GM23338 (cell line): Measurements from ENCODE around the gene ATOH7. TPM values are rescaled to one million over a fixed set of nuclear protein-coding genes. Genes with fewer than 3 reads are reported as not detected.

Source experiments
- ATAC-seq: fragments of 200-7000 bp; cut with Tn5 transposase; 3 replicates; pipeline ENCODE4 v1.9.1; 2020
- DNase-seq: peaks from one replicate; pipeline ENCODE4 v3.0.0-alpha.2; 2015; ENCODE audit warnings: low spot score
- H2AFZ ChIP-seq: fragments of 200-600 bp; sonication (generic); 2 replicates; pipeline ENCODE4 v1.8.0; 2016; ENCODE audit warnings: antibody characterized with exemption, mild to moderate bottlenecking, moderate library complexity
- H3F3A ChIP-seq: fragments of 200-600 bp; sonication (generic); replicated peaks from 2 replicates; pipeline ENCODE4 v1.8.0; 2017; ENCODE audit warnings: antibody characterized with exemption, mixed run types, low read depth
- H3K27ac ChIP-seq: fragments of 200-600 bp; sonication (generic); 2 replicates; pipeline ENCODE4 v1.6.1; 2016; ENCODE audit warnings: low read depth
- H3K27me3 ChIP-seq: fragments of 200-600 bp; sonication (generic); 2 replicates; pipeline ENCODE4 v1.8.0; 2016; ENCODE audit warnings: mild to moderate bottlenecking, mixed run types, moderate library complexity; ENCODE audit not compliant: insufficient read depth
- H3K36me3 ChIP-seq: fragments of 200-600 bp; sonication (generic); 2 replicates; pipeline ENCODE4 v1.8.0; 2016; ENCODE audit warnings: mild to moderate bottlenecking; ENCODE audit not compliant: insufficient read depth
- H3K4me1 ChIP-seq: fragments of 200-600 bp; sonication (generic); 2 replicates; pipeline ENCODE4 v1.8.0; 2016; ENCODE audit warnings: mild to moderate bottlenecking, moderate library complexity; ENCODE audit not compliant: insufficient read depth
- H3K4me2 ChIP-seq: fragments of 200-600 bp; sonication (generic); 2 replicates; pipeline ENCODE4 v1.7.1; 2017; ENCODE audit warnings: mixed run types
- H3K4me3 ChIP-seq: fragments of 200-600 bp; sonication (generic); 2 replicates; pipeline ENCODE4 v1.6.1; 2016; ENCODE audit warnings: mixed run types
- H3K79me2 ChIP-seq: fragments of 200-600 bp; sonication (generic); replicated peaks from 2 replicates; pipeline ENCODE4 v1.8.0; 2017; ENCODE audit warnings: mild to moderate bottlenecking; ENCODE audit not compliant: insufficient read depth
- H3K9me2 ChIP-seq: fragments of 200-600 bp; sonication (generic); 2 replicates; pipeline ENCODE4 v1.8.0; 2017; ENCODE audit not compliant: insufficient read depth
- H4K20me1 ChIP-seq: fragments of 200-600 bp; sonication (generic); replicated peaks from 2 replicates; pipeline ENCODE4 v1.8.0; 2017; ENCODE audit warnings: mild to moderate bottlenecking; ENCODE audit not compliant: insufficient read depth
- H3K27ac Mint-ChIP-seq: 2 replicates; pipeline ENCODE4 v1.8.0; 2020; ENCODE audit warnings: inconsistent platforms, mild to moderate bottlenecking, moderate library complexity, mixed read lengths
- H3K27me3 Mint-ChIP-seq: 3 replicates; pipeline ENCODE4 v1.8.0; 2022; ENCODE audit warnings: low read depth, mild to moderate bottlenecking, moderate library complexity, mixed read lengths, inconsistent platforms; ENCODE audit not compliant: insufficient read depth, poor library complexity
- H3K36me3 Mint-ChIP-seq: 3 replicates; pipeline ENCODE4 v1.8.0; 2021; ENCODE audit warnings: low read depth, mild to moderate bottlenecking, inconsistent platforms, moderate library complexity, mixed read lengths
- H3K4me1 Mint-ChIP-seq: 3 replicates; pipeline ENCODE4 v1.8.0; 2020; ENCODE audit warnings: mild to moderate bottlenecking, inconsistent platforms, mixed read lengths
- H3K4me3 Mint-ChIP-seq: 3 replicates; pipeline ENCODE4 v1.8.0; 2021; ENCODE audit warnings: moderate library complexity, mild to moderate bottlenecking, inconsistent platforms, mixed read lengths
- H3K9me3 Mint-ChIP-seq: 3 replicates; pipeline ENCODE4 v1.8.0; 2020; ENCODE audit warnings: moderate library complexity, mild to moderate bottlenecking, inconsistent platforms, mixed read lengths
- CREB1 ChIP-seq: fragments of 250-450 bp; sonication (Bioruptor Pico); IDR thresholded peaks from 2 replicates; pipeline ENCODE4 v1.5.0; 2020; ENCODE audit warnings: low read depth, mild to moderate bottlenecking, moderate library complexity
- EZH2phosphoT487 ChIP-seq: fragments of 200-600 bp; sonication (generic); IDR thresholded peaks from one replicate; pipeline ENCODE4 v1.8.1; 2018; ENCODE audit warnings: antibody characterized with exemption; ENCODE audit not compliant: unreplicated experiment
- NANOG ChIP-seq: IDR thresholded peaks from 2 replicates; pipeline ENCODE4 v1.6.1; 2016; ENCODE audit warnings: antibody characterized with exemption, borderline replicate concordance
- POLR2AphosphoS5 ChIP-seq: IDR thresholded peaks from 2 replicates; pipeline ENCODE4 v1.6.1; 2016; ENCODE audit warnings: antibody characterized with exemption, low read depth
- ZNF114 ChIP-seq: fragments of 250-450 bp; sonication (Bioruptor Pico); IDR thresholded peaks from 2 replicates; pipeline ENCODE4 v1.5.0; 2020; ENCODE audit warnings: mild to moderate bottlenecking, moderate library complexity
- polyA plus RNA-seq: library from polyadenylated mRNA; unstranded; fragments of >200 nt; fragmentation: Nextera tagmentation; extraction: Ambion mirVana; gene quantifications from 2 replicates; pipeline ENCODE4 v1.2.1, GENCODE V29; 2016
- total RNA-seq: library from RNA; depleted of rRNA; stranded (reverse); fragments of >200 nt; shearing (Covaris generic); gene quantifications from 2 replicates; pipeline ENCODE4 v1.2.3, GENCODE V29; 2014
- TF ChIP-seq, protein P1 (sequence below): fragments of 250-450 bp; sonication (Bioruptor Pico); IDR thresholded peaks from 2 replicates; pipeline ENCODE4 v1.5.0; 2020; ENCODE audit warnings: mild to moderate bottlenecking, moderate library complexity
- TF ChIP-seq, protein P2 (sequence below): IDR thresholded peaks from one replicate; pipeline ENCODE4 v1.6.1; 2018; ENCODE audit warnings: antibody characterized with exemption; ENCODE audit not compliant: unreplicated experiment
- TF ChIP-seq, protein P3 (sequence below): IDR thresholded peaks from 2 replicates; pipeline ENCODE4 v1.6.1; 2016; ENCODE audit warnings: antibody characterized with exemption

Gene ATOH7
- total and polyA plus RNA-seq, 2 experiments from 2014 or later: 0.23 to 1.2 TPM

DNA sequence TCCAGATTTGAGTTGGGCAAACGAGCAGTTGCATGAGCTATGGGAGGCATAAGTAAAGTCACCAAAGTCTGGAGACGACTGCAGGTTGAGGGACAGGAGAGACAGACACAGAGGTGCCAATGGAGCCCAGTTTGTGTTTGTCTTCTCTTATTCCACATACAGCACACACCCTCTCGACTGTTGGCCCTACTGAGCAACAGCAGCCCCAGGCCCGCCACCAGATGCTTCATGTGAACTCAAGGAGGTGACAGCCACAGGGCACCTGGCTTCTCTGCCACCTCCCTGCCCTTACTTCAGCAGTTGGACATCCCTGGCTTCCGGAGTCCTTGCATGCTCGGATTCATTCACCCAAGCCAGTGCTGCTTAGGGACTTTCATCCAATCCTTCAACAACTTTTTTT, 6.5 kb upstream of the ATOH7 start (continued):
- TF ChIP-seq, protein P1, sequence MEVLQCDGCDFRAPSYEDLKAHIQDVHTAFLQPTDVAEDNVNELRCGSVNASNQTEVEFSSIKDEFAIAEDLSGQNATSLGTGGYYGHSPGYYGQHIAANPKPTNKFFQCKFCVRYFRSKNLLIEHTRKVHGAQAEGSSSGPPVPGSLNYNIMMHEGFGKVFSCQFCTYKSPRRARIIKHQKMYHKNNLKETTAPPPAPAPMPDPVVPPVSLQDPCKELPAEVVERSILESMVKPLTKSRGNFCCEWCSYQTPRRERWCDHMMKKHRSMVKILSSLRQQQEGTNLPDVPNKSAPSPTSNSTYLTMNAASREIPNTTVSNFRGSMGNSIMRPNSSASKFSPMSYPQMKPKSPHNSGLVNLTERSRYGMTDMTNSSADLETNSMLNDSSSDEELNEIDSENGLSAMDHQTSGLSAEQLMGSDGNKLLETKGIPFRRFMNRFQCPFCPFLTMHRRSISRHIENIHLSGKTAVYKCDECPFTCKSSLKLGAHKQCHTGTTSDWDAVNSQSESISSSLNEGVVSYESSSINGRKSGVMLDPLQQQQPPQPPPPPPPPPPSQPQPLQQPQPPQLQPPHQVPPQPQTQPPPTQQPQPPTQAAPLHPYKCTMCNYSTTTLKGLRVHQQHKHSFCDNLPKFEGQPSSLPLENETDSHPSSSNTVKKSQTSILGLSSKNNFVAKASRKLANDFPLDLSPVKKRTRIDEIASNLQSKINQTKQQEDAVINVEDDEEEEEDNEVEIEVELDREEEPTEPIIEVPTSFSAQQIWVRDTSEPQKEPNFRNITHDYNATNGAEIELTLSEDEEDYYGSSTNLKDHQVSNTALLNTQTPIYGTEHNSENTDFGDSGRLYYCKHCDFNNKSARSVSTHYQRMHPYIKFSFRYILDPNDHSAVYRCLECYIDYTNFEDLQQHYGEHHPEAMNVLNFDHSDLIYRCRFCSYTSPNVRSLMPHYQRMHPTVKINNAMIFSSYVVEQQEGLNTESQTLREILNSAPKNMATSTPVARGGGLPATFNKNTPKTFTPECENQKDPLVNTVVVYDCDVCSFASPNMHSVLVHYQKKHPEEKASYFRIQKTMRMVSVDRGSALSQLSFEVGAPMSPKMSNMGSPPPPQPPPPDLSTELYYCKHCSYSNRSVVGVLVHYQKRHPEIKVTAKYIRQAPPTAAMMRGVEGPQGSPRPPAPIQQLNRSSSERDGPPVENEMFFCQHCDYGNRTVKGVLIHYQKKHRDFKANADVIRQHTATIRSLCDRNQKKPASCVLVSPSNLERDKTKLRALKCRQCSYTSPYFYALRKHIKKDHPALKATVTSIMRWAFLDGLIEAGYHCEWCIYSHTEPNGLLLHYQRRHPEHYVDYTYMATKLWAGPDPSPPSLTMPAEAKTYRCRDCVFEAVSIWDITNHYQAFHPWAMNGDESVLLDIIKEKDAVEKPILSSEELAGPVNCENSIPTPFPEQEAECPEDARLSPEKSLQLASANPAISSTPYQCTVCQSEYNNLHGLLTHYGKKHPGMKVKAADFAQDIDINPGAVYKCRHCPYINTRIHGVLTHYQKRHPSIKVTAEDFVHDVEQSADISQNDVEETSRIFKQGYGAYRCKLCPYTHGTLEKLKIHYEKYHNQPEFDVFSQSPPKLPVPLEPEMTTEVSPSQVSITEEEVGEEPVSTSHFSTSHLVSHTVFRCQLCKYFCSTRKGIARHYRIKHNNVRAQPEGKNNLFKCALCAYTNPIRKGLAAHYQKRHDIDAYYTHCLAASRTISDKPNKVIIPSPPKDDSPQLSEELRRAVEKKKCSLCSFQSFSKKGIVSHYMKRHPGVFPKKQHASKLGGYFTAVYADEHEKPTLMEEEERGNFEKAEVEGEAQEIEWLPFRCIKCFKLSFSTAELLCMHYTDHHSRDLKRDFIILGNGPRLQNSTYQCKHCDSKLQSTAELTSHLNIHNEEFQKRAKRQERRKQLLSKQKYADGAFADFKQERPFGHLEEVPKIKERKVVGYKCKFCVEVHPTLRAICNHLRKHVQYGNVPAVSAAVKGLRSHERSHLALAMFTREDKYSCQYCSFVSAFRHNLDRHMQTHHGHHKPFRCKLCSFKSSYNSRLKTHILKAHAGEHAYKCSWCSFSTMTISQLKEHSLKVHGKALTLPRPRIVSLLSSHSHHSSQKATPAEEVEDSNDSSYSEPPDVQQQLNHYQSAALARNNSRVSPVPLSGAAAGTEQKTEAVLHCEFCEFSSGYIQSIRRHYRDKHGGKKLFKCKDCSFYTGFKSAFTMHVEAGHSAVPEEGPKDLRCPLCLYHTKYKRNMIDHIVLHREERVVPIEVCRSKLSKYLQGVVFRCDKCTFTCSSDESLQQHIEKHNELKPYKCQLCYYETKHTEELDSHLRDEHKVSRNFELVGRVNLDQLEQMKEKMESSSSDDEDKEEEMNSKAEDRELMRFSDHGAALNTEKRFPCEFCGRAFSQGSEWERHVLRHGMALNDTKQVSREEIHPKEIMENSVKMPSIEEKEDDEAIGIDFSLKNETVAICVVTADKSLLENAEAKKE (CRISPR knock-in tag): no peak
- TF ChIP-seq POLR2AphosphoS5 (no peak), CREB1 (no peak), ZNF114 (no peak)
- TF ChIP-seq, protein P2, sequence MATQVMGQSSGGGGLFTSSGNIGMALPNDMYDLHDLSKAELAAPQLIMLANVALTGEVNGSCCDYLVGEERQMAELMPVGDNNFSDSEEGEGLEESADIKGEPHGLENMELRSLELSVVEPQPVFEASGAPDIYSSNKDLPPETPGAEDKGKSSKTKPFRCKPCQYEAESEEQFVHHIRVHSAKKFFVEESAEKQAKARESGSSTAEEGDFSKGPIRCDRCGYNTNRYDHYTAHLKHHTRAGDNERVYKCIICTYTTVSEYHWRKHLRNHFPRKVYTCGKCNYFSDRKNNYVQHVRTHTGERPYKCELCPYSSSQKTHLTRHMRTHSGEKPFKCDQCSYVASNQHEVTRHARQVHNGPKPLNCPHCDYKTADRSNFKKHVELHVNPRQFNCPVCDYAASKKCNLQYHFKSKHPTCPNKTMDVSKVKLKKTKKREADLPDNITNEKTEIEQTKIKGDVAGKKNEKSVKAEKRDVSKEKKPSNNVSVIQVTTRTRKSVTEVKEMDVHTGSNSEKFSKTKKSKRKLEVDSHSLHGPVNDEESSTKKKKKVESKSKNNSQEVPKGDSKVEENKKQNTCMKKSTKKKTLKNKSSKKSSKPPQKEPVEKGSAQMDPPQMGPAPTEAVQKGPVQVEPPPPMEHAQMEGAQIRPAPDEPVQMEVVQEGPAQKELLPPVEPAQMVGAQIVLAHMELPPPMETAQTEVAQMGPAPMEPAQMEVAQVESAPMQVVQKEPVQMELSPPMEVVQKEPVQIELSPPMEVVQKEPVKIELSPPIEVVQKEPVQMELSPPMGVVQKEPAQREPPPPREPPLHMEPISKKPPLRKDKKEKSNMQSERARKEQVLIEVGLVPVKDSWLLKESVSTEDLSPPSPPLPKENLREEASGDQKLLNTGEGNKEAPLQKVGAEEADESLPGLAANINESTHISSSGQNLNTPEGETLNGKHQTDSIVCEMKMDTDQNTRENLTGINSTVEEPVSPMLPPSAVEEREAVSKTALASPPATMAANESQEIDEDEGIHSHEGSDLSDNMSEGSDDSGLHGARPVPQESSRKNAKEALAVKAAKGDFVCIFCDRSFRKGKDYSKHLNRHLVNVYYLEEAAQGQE: no peak

DNA sequence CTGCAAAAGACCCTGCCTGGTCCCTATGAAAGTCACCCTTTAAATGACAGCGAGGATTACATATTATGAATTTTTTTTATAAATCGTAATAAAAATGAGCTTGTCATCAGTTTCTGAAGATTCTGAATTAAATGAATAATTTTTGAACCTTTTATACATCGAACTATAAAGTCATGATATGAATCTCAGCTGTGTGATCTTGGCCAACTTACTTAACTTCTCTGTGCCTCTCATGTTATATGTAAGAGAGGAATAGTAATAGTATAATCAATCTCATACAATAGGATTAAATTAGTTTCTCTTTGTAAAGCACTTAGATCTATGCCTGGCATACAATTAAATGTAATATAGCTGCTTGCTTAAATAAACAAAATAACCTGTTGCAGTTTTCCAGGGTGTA, 5.3 kb upstream of the ATOH7 start:
- Histone ChIP-seq H3F3A (no peaks in the 10 kb centered on the region; the same call in 1 of the 2 replicates), H4K20me1 (no peaks in the 10 kb centered on the region)
- no peak for ATAC-seq
- TF ChIP-seq ZNF114 (no peak), NANOG (no peak), EZH2phosphoT487 (no peak)
- TF ChIP-seq, protein P3, sequence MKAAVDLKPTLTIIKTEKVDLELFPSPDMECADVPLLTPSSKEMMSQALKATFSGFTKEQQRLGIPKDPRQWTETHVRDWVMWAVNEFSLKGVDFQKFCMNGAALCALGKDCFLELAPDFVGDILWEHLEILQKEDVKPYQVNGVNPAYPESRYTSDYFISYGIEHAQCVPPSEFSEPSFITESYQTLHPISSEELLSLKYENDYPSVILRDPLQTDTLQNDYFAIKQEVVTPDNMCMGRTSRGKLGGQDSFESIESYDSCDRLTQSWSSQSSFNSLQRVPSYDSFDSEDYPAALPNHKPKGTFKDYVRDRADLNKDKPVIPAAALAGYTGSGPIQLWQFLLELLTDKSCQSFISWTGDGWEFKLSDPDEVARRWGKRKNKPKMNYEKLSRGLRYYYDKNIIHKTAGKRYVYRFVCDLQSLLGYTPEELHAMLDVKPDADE: no peak

More for the DNA sequence above, 5.3 kb upstream of the ATOH7 start:
- no peak overlapping the region for H3K27ac ChIP-seq
- no peaks in the 10 kb centered on the region for H3K9me2 ChIP-seq
- H2AFZ ChIP-seq: no peak overlapping the region
- no peaks in the 10 kb centered on the region for H3K9me3 Mint-ChIP-seq
- H3K4me1 ChIP-seq: peaks cover 3% of the 10 kb centered on the region
- H3K4me3 Mint-ChIP-seq: no peak overlapping the region
- H3K36me3 ChIP-seq: no peaks in the 10 kb centered on the region
- H3K27me3 Mint-ChIP-seq: peaks cover 5% of the 10 kb centered on the region
- no peak overlapping the region for H3K4me2 ChIP-seq
- no peaks in the 10 kb centered on the region for H3K79me2 ChIP-seq
- no peak for DNase-seq
- no peaks in the 10 kb centered on the region for H3K36me3 Mint-ChIP-seq
- H3K4me1 Mint-ChIP-seq: peaks cover 1% of the 10 kb centered on the region; the same call in 2 of the 3 replicates
- no peak overlapping the region for H3K27ac Mint-ChIP-seq
- peaks cover 19% of the 10 kb centered on the region for H3K27me3 ChIP-seq
- no peak overlapping the region for H3K4me3 ChIP-seq
